ACC112 (cell line): ENCODE data around the gene MFSD12.

Experiments used
- H2AFZ ChIP-seq: fragments of 200-600 bp; sonication (generic); one replicate; pipeline ENCODE4 v1.6.0; 2017; ENCODE audit warnings: antibody characterized with exemption, low read length; ENCODE audit not compliant: unreplicated experiment
- H3K27ac ChIP-seq: fragments of 200-600 bp; sonication (generic); 2 replicates; pipeline ENCODE4 v1.5.1; 2014; ENCODE audit warnings: low read depth, mild to moderate bottlenecking, antibody characterized with exemption, low read length, moderate library complexity
- H3K27me3 ChIP-seq: fragments of 200-600 bp; sonication (generic); 2 replicates; pipeline ENCODE4 v1.6.1; 2014; ENCODE audit warnings: mild to moderate bottlenecking, antibody characterized with exemption, low read length, moderate library complexity, mixed read lengths; ENCODE audit not compliant: insufficient read depth
- H3K36me3 ChIP-seq: fragments of 200-600 bp; sonication (generic); 2 replicates; pipeline ENCODE4 v1.6.1; 2016; ENCODE audit warnings: mild to moderate bottlenecking, antibody characterized with exemption, low read length, moderate library complexity, mixed read lengths; ENCODE audit not compliant: insufficient read depth
- H3K4me1 ChIP-seq: fragments of 200-600 bp; sonication (generic); one replicate; pipeline ENCODE4 v1.6.1; 2016; ENCODE audit warnings: low read length, mixed read lengths; ENCODE audit not compliant: insufficient read depth, unreplicated experiment, control insufficient read depth
- H3K4me3 ChIP-seq: fragments of 200-600 bp; sonication (generic); 2 replicates; pipeline ENCODE4 v1.5.1; 2014; ENCODE audit warnings: mild to moderate bottlenecking, low read depth, low read length
- H3K79me2 ChIP-seq: fragments of 200-600 bp; sonication (generic); one replicate; pipeline ENCODE4 v1.6.0; 2016; ENCODE audit warnings: low read length; ENCODE audit not compliant: control insufficient read depth, unreplicated experiment, insufficient read depth

MFSD12 gene

GRCh38 chr19:3520166-3521103, 37.0 kb downstream of the MFSD12 start:
- Histone ChIP-seq H3K27ac (no peak overlapping the region), H3K27me3 (no peaks in the 10 kb centered on the region), H3K4me3 (no peak overlapping the region), H3K36me3 (no peaks in the 10 kb centered on the region), H3K4me1 (no peaks in the 10 kb centered on the region), H3K79me2 (peaks cover 35% of the 10 kb centered on the region), H2AFZ (no peak overlapping the region)

- Histone ChIP-seq H3K4me1 (no peaks in the 10 kb centered on the region), H3K36me3 (no peaks in the 10 kb centered on the region), H3K4me3 (no peak overlapping the region), H3K27ac (no peak overlapping the region), H2AFZ (no peak overlapping the region), H3K27me3 (no peaks in the 10 kb centered on the region), H3K79me2 (peaks cover 46% of the 10 kb centered on the region)
Observed at GRCh38 chr19:3519126-3519525, 38.3 kb downstream of the MFSD12 start.

DNA sequence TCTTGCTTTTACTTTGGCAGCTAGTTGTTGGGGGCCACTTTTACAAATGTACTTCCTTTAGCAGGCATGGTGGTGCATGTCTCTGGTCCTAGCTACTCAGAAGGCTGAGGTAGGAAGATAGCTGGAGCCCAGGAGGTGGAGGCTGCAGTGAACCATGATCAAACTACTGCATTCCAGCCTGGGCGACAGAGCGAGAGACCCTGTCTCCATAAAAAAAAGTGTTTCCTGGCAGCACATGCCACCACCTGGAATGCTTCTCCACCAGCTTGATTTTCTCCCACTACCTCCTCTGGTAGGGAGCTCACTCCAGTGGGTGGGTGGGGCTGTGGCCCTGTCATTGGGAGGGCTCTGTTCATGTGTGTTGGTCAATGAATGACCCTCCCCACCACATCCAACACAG, 38.7 kb downstream of the MFSD12 start:
- no peaks in the 10 kb centered on the region for H3K36me3 ChIP-seq
- peaks cover 3% of the 10 kb centered on the region for H3K4me1 ChIP-seq
- H3K79me2 ChIP-seq: peaks cover 51% of the 10 kb centered on the region
- H3K27ac ChIP-seq: no peak overlapping the region
- no peak overlapping the region for H2AFZ ChIP-seq
- H3K27me3 ChIP-seq: no peaks in the 10 kb centered on the region
- H3K4me3 ChIP-seq: no peak overlapping the region

DNA sequence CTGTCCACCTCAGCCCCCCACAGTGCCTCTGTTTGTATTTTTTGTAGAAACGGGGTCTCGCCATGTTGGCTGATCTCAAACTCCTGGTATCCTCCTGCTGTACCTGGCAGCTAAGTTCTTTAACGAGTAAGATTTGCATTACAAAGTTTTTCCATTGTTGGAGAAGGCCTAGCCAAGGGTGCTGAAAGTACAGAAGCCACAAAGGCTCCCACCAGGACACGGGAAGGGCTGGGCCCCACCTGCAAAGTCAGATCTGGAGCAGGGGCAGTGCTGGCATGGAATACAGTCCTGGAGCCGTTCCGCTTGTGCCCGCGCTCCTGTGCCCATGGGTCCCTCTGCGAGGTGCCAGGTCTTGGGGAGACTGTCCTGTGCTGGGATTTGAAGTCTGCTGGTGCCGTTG, 39.1 kb downstream of the MFSD12 start:
- H3K79me2 ChIP-seq: peaks cover 55% of the 10 kb centered on the region
- no peaks in the 10 kb centered on the region for H3K27me3 ChIP-seq
- no peak overlapping the region for H3K27ac ChIP-seq
- no peaks in the 10 kb centered on the region for H3K36me3 ChIP-seq
- H3K4me1 ChIP-seq: peaks cover 5% of the 10 kb centered on the region
- H2AFZ ChIP-seq: no peak overlapping the region
- H3K4me3 ChIP-seq: no peak overlapping the region

- Histone ChIP-seq H2AFZ (no peak overlapping the region), H3K79me2 (peaks cover 61% of the 10 kb centered on the region), H3K4me1 (peaks cover 5% of the 10 kb centered on the region), H3K4me3 (no peak overlapping the region), H3K27me3 (no peaks in the 10 kb centered on the region), H3K36me3 (no peaks in the 10 kb centered on the region), H3K27ac (no peak overlapping the region)
Observed at GRCh38 chr19:3517638-3518037, 39.7 kb downstream of the MFSD12 start.

DNA sequence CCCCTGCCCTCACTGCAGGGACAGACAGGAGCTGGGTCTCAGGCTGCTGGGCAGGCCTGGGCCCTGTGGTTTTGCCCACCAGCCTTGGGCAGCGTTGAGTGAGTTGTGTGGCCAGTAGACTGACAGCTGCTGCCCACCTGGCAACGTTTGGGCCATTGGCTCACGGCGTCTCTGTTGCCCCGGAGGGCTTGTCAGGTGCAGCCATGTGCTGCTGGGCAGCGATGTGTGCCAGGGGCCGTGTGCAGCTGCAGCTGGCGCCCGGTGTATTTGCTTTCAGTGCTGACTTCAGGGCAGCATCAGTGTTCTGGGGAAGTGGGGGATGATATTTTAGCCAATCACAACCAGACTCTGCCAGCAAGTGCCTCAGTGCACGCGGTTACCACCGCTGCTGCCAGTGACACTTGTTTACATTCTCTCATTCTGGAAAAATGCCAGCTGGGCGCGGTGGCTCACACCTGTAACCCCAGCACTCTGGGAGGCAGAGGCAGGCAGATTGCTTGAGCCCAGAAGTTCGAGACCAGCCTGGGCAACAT, 40.6 kb downstream of the MFSD12 start:
- H3K79me2 ChIP-seq: peaks cover 70% of the 10 kb centered on the region
- no peaks in the 10 kb centered on the region for H3K36me3 ChIP-seq
- no peak overlapping the region for H3K27ac ChIP-seq
- H3K4me3 ChIP-seq: no peak overlapping the region
- H3K4me1 ChIP-seq: peaks cover 5% of the 10 kb centered on the region
- H3K27me3 ChIP-seq: no peaks in the 10 kb centered on the region
- H2AFZ ChIP-seq: no peak overlapping the region

- no peaks in the 10 kb centered on the region for H3K36me3 ChIP-seq
- no peak overlapping the region for H3K27ac ChIP-seq
- H3K4me1 ChIP-seq: peaks cover 5% of the 10 kb centered on the region
- H2AFZ ChIP-seq: no peak overlapping the region
- H3K79me2 ChIP-seq: peaks cover 73% of the 10 kb centered on the region
- H3K4me3 ChIP-seq: no peak overlapping the region
- H3K27me3 ChIP-seq: no peaks in the 10 kb centered on the region
Observed at GRCh38 chr19:3515891-3516422, 41.4 kb downstream of the MFSD12 start.

GRCh38 chr19:3514930-3515329, 42.5 kb downstream of the MFSD12 start:
- H3K27ac ChIP-seq: no peak overlapping the region
- H3K4me1 ChIP-seq: peaks cover 6% of the 10 kb centered on the region
- peaks cover 81% of the 10 kb centered on the region for H3K79me2 ChIP-seq
- H2AFZ ChIP-seq: no peak overlapping the region
- H3K27me3 ChIP-seq: no peaks in the 10 kb centered on the region
- H3K4me3 ChIP-seq: no peak overlapping the region
- H3K36me3 ChIP-seq: no peaks in the 10 kb centered on the region

- H3K4me3 ChIP-seq: no peak overlapping the region
- no peaks in the 10 kb centered on the region for H3K36me3 ChIP-seq
- H3K27ac ChIP-seq: no peak overlapping the region
- no peak overlapping the region for H2AFZ ChIP-seq
- H3K79me2 ChIP-seq: peaks cover 87% of the 10 kb centered on the region
- H3K27me3 ChIP-seq: no peaks in the 10 kb centered on the region
- H3K4me1 ChIP-seq: peaks cover 15% of the 10 kb centered on the region
Observed at GRCh38 chr19:3513229-3514140, 43.9 kb downstream of the MFSD12 start.

- no peak overlapping the region for H2AFZ ChIP-seq
- H3K36me3 ChIP-seq: no peaks in the 10 kb centered on the region
- peaks cover 17% of the 10 kb centered on the region for H3K4me1 ChIP-seq
- no peak overlapping the region for H3K4me3 ChIP-seq
- peaks cover 90% of the 10 kb centered on the region for H3K79me2 ChIP-seq
- H3K27ac ChIP-seq: no peak overlapping the region
- H3K27me3 ChIP-seq: no peaks in the 10 kb centered on the region
Observed at GRCh38 chr19:3512562-3513228, 44.7 kb downstream of the MFSD12 start.
